Right lobe of liver (tissue), 4 donors: ENCODE measurements around the gene C9orf85.

Source experiments
- POLR2A ChIP-seq: fragments of 450-650 bp; IDR thresholded peaks from one replicate; pipeline ENCODE4 v1.6.1; 2017; ENCODE audit warnings: antibody characterized with exemption, mild to moderate bottlenecking
- TF ChIP-seq, protein P1 (sequence below), 4 donors: fragments of 200-600 bp in 3 of 4; fragments of 450-650 bp in 1 of 4; IDR thresholded peaks; one replicate each; pipeline versions ENCODE4 v1.5.1 to v1.8.0; 2016 to 2022; ENCODE audit warnings: antibody characterized with exemption in 4 of 4, mild to moderate bottlenecking in 2 of 4
- donor health status: DM: no; HTN: no; CAD: no.
- donor health status: DM: no; HTN: no; CAD: no.
- donor health status: DM: no; HTN: yes; CAD: no.

DNA sequence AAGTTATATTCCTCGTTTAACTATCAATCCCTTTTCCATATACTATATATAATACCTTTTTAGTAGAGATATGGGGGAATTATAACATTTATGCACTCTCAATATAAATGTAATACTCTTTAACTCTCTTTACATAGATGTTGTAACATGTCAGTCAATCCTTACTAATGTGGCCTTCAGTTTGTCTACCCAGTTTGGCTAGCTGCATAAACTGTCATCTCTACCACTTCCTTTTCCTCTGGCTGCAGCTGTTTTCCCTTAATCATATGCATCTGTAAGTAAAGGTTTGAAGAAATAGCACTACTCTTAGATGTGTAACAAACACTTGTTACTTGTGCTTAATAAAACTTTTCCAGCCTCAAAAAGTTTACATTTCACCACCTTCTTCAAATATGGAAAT lies 13.9 kb upstream of the C9orf85 start:
- TF ChIP-seq, protein P1, sequence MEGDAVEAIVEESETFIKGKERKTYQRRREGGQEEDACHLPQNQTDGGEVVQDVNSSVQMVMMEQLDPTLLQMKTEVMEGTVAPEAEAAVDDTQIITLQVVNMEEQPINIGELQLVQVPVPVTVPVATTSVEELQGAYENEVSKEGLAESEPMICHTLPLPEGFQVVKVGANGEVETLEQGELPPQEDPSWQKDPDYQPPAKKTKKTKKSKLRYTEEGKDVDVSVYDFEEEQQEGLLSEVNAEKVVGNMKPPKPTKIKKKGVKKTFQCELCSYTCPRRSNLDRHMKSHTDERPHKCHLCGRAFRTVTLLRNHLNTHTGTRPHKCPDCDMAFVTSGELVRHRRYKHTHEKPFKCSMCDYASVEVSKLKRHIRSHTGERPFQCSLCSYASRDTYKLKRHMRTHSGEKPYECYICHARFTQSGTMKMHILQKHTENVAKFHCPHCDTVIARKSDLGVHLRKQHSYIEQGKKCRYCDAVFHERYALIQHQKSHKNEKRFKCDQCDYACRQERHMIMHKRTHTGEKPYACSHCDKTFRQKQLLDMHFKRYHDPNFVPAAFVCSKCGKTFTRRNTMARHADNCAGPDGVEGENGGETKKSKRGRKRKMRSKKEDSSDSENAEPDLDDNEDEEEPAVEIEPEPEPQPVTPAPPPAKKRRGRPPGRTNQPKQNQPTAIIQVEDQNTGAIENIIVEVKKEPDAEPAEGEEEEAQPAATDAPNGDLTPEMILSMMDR (IDR thresholded peaks at IDR 0.05): no peak
- TF ChIP-seq POLR2A: no peak
